K562 (cell line): ENCODE measurements around the gene C17orf75. TPM values are rescaled to one million over a fixed set of nuclear protein-coding genes. Genes with fewer than 3 reads are reported as not detected.

Source experiments
- ATF3 ChIP-seq, 2 experiments: fragments of 450-650 bp in 1 of 2; sonication (generic) in 1 of 2; formaldehyde crosslinking in 1 of 2; IDR thresholded peaks in 1 of 2; conservative IDR thresholded peaks in 1 of 2; 2 replicates each; pipeline versions ENCODE4 v1.6.1 to v1.8.1; 2016 to 2023; ENCODE audit warnings: mild to moderate bottlenecking in 2 of 2, moderate library complexity in 2 of 2, inconsistent platforms in 1 of 2, missing genetic modification reagents in 1 of 2
- BMI1 ChIP-seq: fragments of 150-350 bp; IDR thresholded peaks from 2 replicates; pipeline ENCODE4 v1.6.1; 2014; ENCODE audit warnings: low read length
- CREM ChIP-seq: IDR thresholded peaks from 2 replicates; pipeline ENCODE4 v1.6.1; 2014; ENCODE audit warnings: antibody characterized with exemption, low read depth
- E2F5 ChIP-seq: sonication (generic); formaldehyde crosslinking; IDR thresholded peaks from 2 replicates; pipeline ENCODE4 v1.8.0; 2022; ENCODE audit warnings: mild to moderate bottlenecking, missing genetic modification reagents
- HNRNPL ChIP-seq: fragments of 200-400 bp; formaldehyde crosslinking; IDR thresholded peaks from 2 replicates; pipeline ENCODE4 v1.6.1; 2017; ENCODE audit warnings: low read depth, mild to moderate bottlenecking, low read length
- HOXB6 ChIP-seq: fragments of 250-450 bp; sonication (Bioruptor Pico); IDR thresholded peaks from 2 replicates; pipeline ENCODE4 v1.5.1; 2022; ENCODE audit warnings: mild to moderate bottlenecking, borderline replicate concordance
- IRF2 ChIP-seq: sonication (generic); formaldehyde crosslinking; IDR thresholded peaks from 2 replicates; pipeline ENCODE4 v1.8.1; 2022; ENCODE audit warnings: mild to moderate bottlenecking, missing genetic modification reagents
- IRF9 ChIP-seq: fragments of 450-650 bp; IDR thresholded peaks from 2 replicates; pipeline ENCODE4 v1.6.1; 2016; ENCODE audit warnings: missing biosample characterization, missing genetic modification characterization
- MBD1 ChIP-seq: fragments of 250-450 bp; sonication (Bioruptor Pico); IDR thresholded peaks from 2 replicates; pipeline ENCODE4 v1.8.0; 2022; ENCODE audit warnings: inconsistent platforms
- NFE2 ChIP-seq: IDR thresholded peaks from 2 replicates; pipeline ENCODE4 v1.6.1; 2014; ENCODE audit warnings: antibody characterized with exemption, low read depth
- NKRF ChIP-seq: fragments of 450-650 bp; IDR thresholded peaks from 2 replicates; pipeline ENCODE4 v1.6.1; 2016; ENCODE audit warnings: borderline replicate concordance
- PRMT5 ChIP-seq: sonication (generic); formaldehyde crosslinking; IDR thresholded peaks from 2 replicates; pipeline ENCODE4 v1.5.0; 2020; ENCODE audit warnings: missing genetic modification reagents
- RB1 ChIP-seq: fragments of 450-650 bp; IDR thresholded peaks from 2 replicates; pipeline ENCODE4 v1.6.1; 2017; ENCODE audit warnings: low read depth, mild to moderate bottlenecking
- TCF15 ChIP-seq: fragments of 250-450 bp; sonication (Bioruptor Pico); IDR thresholded peaks from 2 replicates; pipeline ENCODE4 v1.8.0; 2022; ENCODE audit warnings: moderate library complexity, mild to moderate bottlenecking, inconsistent platforms
- TOE1 ChIP-seq, 2 experiments: fragments of 450-650 bp in 1 of 2; sonication (generic) in 1 of 2; formaldehyde crosslinking in 1 of 2; IDR thresholded peaks; 2 replicates each; pipeline versions ENCODE4 v1.7.1 to v1.8.0; 2016 to 2022; ENCODE audit warnings: borderline replicate concordance in 2 of 2, mild to moderate bottlenecking in 2 of 2, antibody characterized with exemption in 1 of 2, inconsistent platforms in 1 of 2, low read depth in 1 of 2, missing genetic modification reagents in 1 of 2, moderate library complexity in 1 of 2
- TSC22D4 ChIP-seq: fragments of 450-650 bp; IDR thresholded peaks from 2 replicates; pipeline ENCODE4 v1.6.1; 2016; ENCODE audit warnings: missing genetic modification characterization, missing biosample characterization, control low read depth
- ZFP1 ChIP-seq: fragments of 450-650 bp; formaldehyde crosslinking; IDR thresholded peaks from 2 replicates; pipeline ENCODE4 v1.4.0; 2020; ENCODE audit warnings: mild to moderate bottlenecking, mixed read lengths
- ZNF134 ChIP-seq: fragments of 250-450 bp; sonication (Bioruptor Pico); conservative IDR thresholded peaks from 2 replicates; pipeline ENCODE4 v1.4.0; 2020
- ZNF143 ChIP-seq: sonication (generic); formaldehyde crosslinking; IDR thresholded peaks from 2 replicates; pipeline ENCODE4 v1.9.0; 2022; ENCODE audit warnings: mild to moderate bottlenecking, missing genetic modification reagents
- ZNF282 ChIP-seq: sonication (generic); formaldehyde crosslinking; IDR thresholded peaks from 2 replicates; pipeline ENCODE4 v1.8.1; 2023; ENCODE audit warnings: missing genetic modification reagents
- ZZZ3 ChIP-seq: fragments of 450-650 bp; IDR thresholded peaks from 2 replicates; pipeline ENCODE4 v1.6.1; 2016; ENCODE audit warnings: antibody characterized with exemption, mild to moderate bottlenecking, moderate library complexity
- polyA plus RNA-seq, 8 experiments: library from polyadenylated mRNA; depleted of rRNA in 4 of 8; stranded (reverse) in 5 of 8; unstranded in 3 of 8; fragments of >200 nt; fragmentation: Nextera tagmentation in 2 of 8; fragmentation: Illumina TruSeq in 1 of 8; extraction: Ambion mirVana in 2 of 8; extraction: Trizol in 1 of 8; gene quantifications; 2 replicates each; pipeline versions ENCODE4 v1.2.1 to v1.2.3, GENCODE V29; 2011 to 2014; ENCODE audit warnings: inconsistent platforms in 1 of 8, missing spikeins in 1 of 8
- total RNA-seq, 7 experiments: library from RNA; depleted of rRNA in 6 of 7; stranded (reverse); fragments of >200 nt in 6 of 7; fragmentation: Illumina TruSeq in 2 of 7; extraction: Trizol in 2 of 7; gene quantifications; 2 replicates each; pipeline versions ENCODE4 v1.2.1 to v1.2.3, GENCODE V29; 2011 to 2021; ENCODE audit warnings: low replicate concordance in 1 of 7

Gene C17orf75
- total and polyA plus RNA-seq, 9 of the 15 experiments (the other 6 are each of a cell fraction or from before 2014, with no cell fraction given): 15.5 to 55.7 (median 18.5) TPM

- TF ChIP-seq TCF15 (CRISPR knock-in tag) (no peak), ZZZ3 (no peak), PRMT5 (CRISPR knock-in tag) (no peak), ZNF134 (no peak), ZNF143 (CRISPR knock-in tag) (peak; percentile 80), IRF9 (tag) (no peak), E2F5 (CRISPR knock-in tag) (no peak), HOXB6 (CRISPR knock-in tag) (no peak), TOE1 (IDR thresholded peaks at IDR 0.05; ENCODE audit: borderline replicate concordance) (peak; percentile 98), TOE1 (CRISPR knock-in tag; IDR thresholded peaks at IDR 0.05; ENCODE audit: borderline replicate concordance, low read depth) (no peak), HNRNPL (no peak), ZNF282 (CRISPR knock-in tag) (no peak), ZFP1 (CRISPR knock-in tag) (no peak), IRF2 (no peak), RB1 (peak; percentile 23; the same call in 1 of the 2 replicates), CREM (peak; percentile 74), ATF3 (IDR thresholded peaks at IDR 0.05) (no peak), ATF3 (CRISPR knock-in tag; conservative IDR thresholded peaks at IDR 0.05) (no peak), MBD1 (CRISPR knock-in tag) (no peak), NKRF (peak; percentile 65; the same call in 1 of the 2 replicates), BMI1 (no peak), NFE2 (no peak), TSC22D4 (no peak)
Measured at GRCh38 chr17:32349854-32350665, 8.1 kb upstream of the C17orf75 start, which contains the start of gene ZNF207 (continued).
